OCI-LY7 (cell line): Measurements from ENCODE around the gene IZUMO4. TPM values are rescaled to one million over a fixed set of nuclear protein-coding genes. Genes with fewer than 3 reads are reported as not detected.

Experiments used
- BruUV-seq: library from RNA; stranded (reverse); fragments of 400-500 nt; replicated peaks from 2 replicates; lab custom pipeline; 2021; lab: Mats Ljungman, UMichigan
- CTCF ChIA-PET: fragments of 300-600 bp; sonication (Branson Sonifier 250); formaldehyde crosslinking; loops from one replicate; lab custom pipeline; 2022; ENCODE audit warnings: antibody characterized with exemption; ENCODE audit not compliant: unreplicated experiment; lab: Charles Lee
- POLR2A ChIA-PET: fragments of 300-600 bp; sonication (Branson Sonifier 250); formaldehyde crosslinking; loops from one replicate; lab custom pipeline; 2022; ENCODE audit warnings: antibody characterized with exemption; lab: Charles Lee
- DNase-seq: peaks from one replicate; pipeline ENCODE4 v3.0.0-alpha.2; 2015; ENCODE audit warnings: low spot score
- H2AFZ ChIP-seq: fragments of 200-600 bp; sonication (generic), shearing (Covaris generic); 2 replicates; pipeline ENCODE4 v1.6.1; 2014; ENCODE audit warnings: mild to moderate bottlenecking, antibody characterized with exemption, low read length, moderate library complexity
- H3K27ac ChIP-seq: fragments of 200-600 bp; sonication (generic); 2 replicates; pipeline ENCODE4 v1.5.1; 2014; ENCODE audit warnings: mixed run types, low read depth, mild to moderate bottlenecking, moderate library complexity, low read length, inconsistent platforms; ENCODE audit not compliant: poor library complexity, severe bottlenecking
- H3K36me3 ChIP-seq: fragments of 200-600 bp; sonication (generic); 2 replicates; pipeline ENCODE4 v1.6.1; 2014; ENCODE audit warnings: mild to moderate bottlenecking, antibody characterized with exemption, low read length, moderate library complexity, mixed read lengths; ENCODE audit not compliant: insufficient read depth
- H3K4me1 ChIP-seq: fragments of 200-600 bp; sonication (generic); 2 replicates; pipeline ENCODE4 v1.5.1; 2014; ENCODE audit warnings: mild to moderate bottlenecking, low read length; ENCODE audit not compliant: insufficient read depth, poor library complexity, severe bottlenecking
- H3K4me2 ChIP-seq: fragments of 200-600 bp; sonication (generic); 2 replicates; pipeline ENCODE4 v1.6.1; 2014; ENCODE audit warnings: mild to moderate bottlenecking, low read length
- H3K4me3 ChIP-seq: fragments of 200-600 bp; sonication (generic); 2 replicates; pipeline ENCODE4 v1.5.1; 2014; ENCODE audit warnings: mild to moderate bottlenecking, low read depth, low read length; ENCODE audit not compliant: poor library complexity, severe bottlenecking
- H3K79me2 ChIP-seq: fragments of 200-600 bp; sonication (generic); 2 replicates; pipeline ENCODE4 v1.6.1; 2016; ENCODE audit warnings: low read depth, mild to moderate bottlenecking, low read length, moderate library complexity, mixed read lengths; ENCODE audit not compliant: insufficient read depth
- H3K9me2 ChIP-seq: fragments of 200-600 bp; sonication (generic); 2 replicates; pipeline ENCODE4 v1.6.1; 2016; ENCODE audit warnings: mild to moderate bottlenecking, low read length, mixed read lengths; ENCODE audit not compliant: insufficient read depth
- H3K9me3 ChIP-seq: fragments of 200-600 bp; sonication (generic); 2 replicates; pipeline ENCODE4 v1.6.1; 2014; ENCODE audit warnings: mild to moderate bottlenecking, mixed run types, low read length, mixed read lengths
- H4K20me1 ChIP-seq: fragments of 200-600 bp; sonication (generic); 2 replicates; pipeline ENCODE4 v1.6.1; 2014; ENCODE audit warnings: mild to moderate bottlenecking, antibody characterized with exemption, low read length, moderate library complexity, mixed read lengths; ENCODE audit not compliant: insufficient read depth
- CTCF ChIP-seq: fragments of 200-600 bp; sonication (generic); conservative IDR thresholded peaks from 2 replicates; pipeline ENCODE4 v1.5.1; 2014; ENCODE audit warnings: mild to moderate bottlenecking, antibody characterized with exemption, low read length, moderate library complexity, mixed read lengths
- EZH2phosphoT487 ChIP-seq: fragments of 200-600 bp; sonication (generic); IDR thresholded peaks from 2 replicates; pipeline ENCODE4 v1.6.1; 2018; ENCODE audit warnings: low read depth, borderline replicate concordance, mild to moderate bottlenecking, mixed run types, antibody characterized with exemption, low read length, moderate library complexity, mixed read lengths
- intact Hi-C: fragments of 100-400 bp; cut with micrococcal nuclease; formaldehyde crosslinking; loops from one replicate; pipeline ENCODE4 v1.10.0; 2022; ENCODE audit not compliant: unreplicated experiment
- total RNA-seq, 2 experiments: library from RNA; depleted of rRNA in 1 of 2; stranded (reverse); fragments of >200 nt in 1 of 2; shearing (Covaris generic) in 1 of 2; gene quantifications; 2 replicates each; pipeline ENCODE4 v1.2.3, GENCODE V29; 2014 to 2022

The IZUMO4 gene
- total RNA-seq, 2 experiments from 2014 or later, result 7.3 to 12.9 TPM

GRCh38 chr19:2138061-2138728 lies 41.5 kb downstream of the IZUMO4 start:
- Histone ChIP-seq H3K4me1 (no peaks in the 10 kb centered on the region), H3K9me2 (no peaks in the 10 kb centered on the region), H3K27ac (no peak overlapping the region), H3K36me3 (peaks cover 55% of the 10 kb centered on the region), H2AFZ (no peak overlapping the region), H3K9me3 (no peaks in the 10 kb centered on the region), H3K4me2 (no peak overlapping the region), H3K4me3 (no peak overlapping the region), H4K20me1 (no peaks in the 10 kb centered on the region), H3K79me2 (peaks cover 27% of the 10 kb centered on the region)
- intact Hi-C loops, result no loop called here
- POLR2A ChIA-PET, result no interaction called here
- TF ChIP-seq CTCF (no peak), EZH2phosphoT487 (no peak)
- BruUV-seq, result no TSS peak
- no peak for DNase-seq
- CTCF ChIA-PET, result no interaction called here

- H3K27ac ChIP-seq, result no peak overlapping the region
- DNase-seq, result no peak
- no peaks in the 10 kb centered on the region for H3K9me2 ChIP-seq
- CTCF ChIA-PET, result no interaction called here
- H3K4me2 ChIP-seq, result no peak overlapping the region
- peaks cover 40% of the 10 kb centered on the region for H3K79me2 ChIP-seq
- no peak overlapping the region for H2AFZ ChIP-seq
- BruUV-seq, result no TSS peak
- intact Hi-C loops, result no loop called here
- TF ChIP-seq EZH2phosphoT487, result no peak
- no peak for TF ChIP-seq CTCF
- POLR2A ChIA-PET, result no interaction called here
- no peak overlapping the region for H3K4me3 ChIP-seq
- H4K20me1 ChIP-seq, result no peaks in the 10 kb centered on the region
- no peaks in the 10 kb centered on the region for H3K9me3 ChIP-seq
- H3K36me3 ChIP-seq, result peaks cover 54% of the 10 kb centered on the region
- no peaks in the 10 kb centered on the region for H3K4me1 ChIP-seq
These were observed 42.8 kb downstream of the IZUMO4 start for GRCh38 chr19:2139385-2140137.

GRCh38 chr19:2140138-2140569 lies 43.4 kb downstream of the IZUMO4 start:
- Histone ChIP-seq H3K4me3 (no peak overlapping the region), H3K36me3 (peaks cover 59% of the 10 kb centered on the region), H2AFZ (no peak overlapping the region), H3K9me3 (no peaks in the 10 kb centered on the region), H3K4me2 (no peak overlapping the region), H3K79me2 (peaks cover 46% of the 10 kb centered on the region), H3K27ac (no peak overlapping the region), H3K4me1 (no peaks in the 10 kb centered on the region), H4K20me1 (no peaks in the 10 kb centered on the region), H3K9me2 (no peaks in the 10 kb centered on the region)
- DNase-seq, result no peak
- BruUV-seq, result no TSS peak
- no peak for TF ChIP-seq CTCF
- no peak for TF ChIP-seq EZH2phosphoT487
- ChIA-PET POLR2A (no interaction called here), CTCF (interaction anchor here (0.6 kb wide), 1 partner anchor 229 kb away, joined by 5 read pairs; no protein-coding TSS in a partner anchor)
- intact Hi-C loops, result no loop called here
